Naive B cell (primary cell): ENCODE results near the gene PIP4K2A. TPM values are rescaled to one million over a fixed set of nuclear protein-coding genes. Genes with fewer than 3 reads are reported as not detected.

ENCODE experiments used
- ATAC-seq, 2 donors: fragments of 150-1000 bp; cut with Tn5 transposase; 2 replicates each; pipeline ENCODE4 v1.10.0; 2021; ENCODE audit warnings: low read depth in 2 of 2, mild to moderate bottlenecking in 2 of 2, moderate library complexity in 2 of 2
- DNase-seq: peaks from one replicate; pipeline ENCODE4 v3.0.0; 2022
- H3K27ac Mint-ChIP-seq, 6 donors: one replicate each; pipeline ENCODE4 v1.8.0; 2020 to 2022; ENCODE audit warnings: mild to moderate bottlenecking in 6 of 6, mixed read lengths in 6 of 6, moderate library complexity in 5 of 6, inconsistent platforms in 2 of 6
- H3K27me3 Mint-ChIP-seq, 3 donors: one replicate each; pipeline ENCODE4 v1.8.0; 2021 to 2022; ENCODE audit warnings: mixed read lengths in 3 of 3, mild to moderate bottlenecking in 1 of 3
- H3K36me3 Mint-ChIP-seq, 2 donors: one replicate each; pipeline ENCODE4 v1.8.0; 2020 to 2022; ENCODE audit warnings: mixed read lengths in 2 of 2, inconsistent platforms in 1 of 2, mild to moderate bottlenecking in 1 of 2
- H3K4me1 Mint-ChIP-seq, 3 donors: one replicate each; pipeline ENCODE4 v1.8.0; 2020 to 2022; ENCODE audit warnings: mixed read lengths in 3 of 3, inconsistent platforms in 1 of 3, mild to moderate bottlenecking in 1 of 3, moderate library complexity in 1 of 3
- H3K4me3 Mint-ChIP-seq, 8 donors: one replicate each; pipeline ENCODE4 v1.8.0; 2020 to 2022; ENCODE audit warnings: mild to moderate bottlenecking in 8 of 8, mixed read lengths in 8 of 8, moderate library complexity in 8 of 8, inconsistent platforms in 2 of 8
- H3K9me3 Mint-ChIP-seq, 7 donors: one replicate each; pipeline ENCODE4 v1.8.0; 2020 to 2022; ENCODE audit warnings: mixed read lengths in 7 of 7, mild to moderate bottlenecking in 5 of 7, inconsistent platforms in 2 of 7, moderate library complexity in 1 of 7
- polyA plus RNA-seq, 6 donors: library from polyadenylated mRNA; unstranded; fragments of 300-500 nt; fragmentation: Illumina TruSeq; gene quantifications; one replicate each; pipeline ENCODE4 v1.2.3, GENCODE V29; 2021; ENCODE audit warnings: low read depth in 6 of 6

Gene PIP4K2A
- polyA plus RNA-seq, 6 donors from 2014 or later = 16.8 to 45.7 (median 26.3) TPM

- Mint-ChIP-seq H3K27ac (peak overlapping the region in 1 of 6 donors; percentile 32), H3K9me3 (no peaks in the 10 kb centered on the region), H3K4me3 (no peak overlapping the region), H3K27me3 (no peaks in the 10 kb centered on the region), H3K4me1 (peaks cover 4 to 6% (median 5%) of the 10 kb centered on the region in 3 donors), H3K36me3 (no peaks in the 10 kb centered on the region)
- no peak for ATAC-seq
- no peak for DNase-seq
Observed at GRCh38 chr10:22554461-22555182, 159.8 kb downstream of the PIP4K2A start.

DNA sequence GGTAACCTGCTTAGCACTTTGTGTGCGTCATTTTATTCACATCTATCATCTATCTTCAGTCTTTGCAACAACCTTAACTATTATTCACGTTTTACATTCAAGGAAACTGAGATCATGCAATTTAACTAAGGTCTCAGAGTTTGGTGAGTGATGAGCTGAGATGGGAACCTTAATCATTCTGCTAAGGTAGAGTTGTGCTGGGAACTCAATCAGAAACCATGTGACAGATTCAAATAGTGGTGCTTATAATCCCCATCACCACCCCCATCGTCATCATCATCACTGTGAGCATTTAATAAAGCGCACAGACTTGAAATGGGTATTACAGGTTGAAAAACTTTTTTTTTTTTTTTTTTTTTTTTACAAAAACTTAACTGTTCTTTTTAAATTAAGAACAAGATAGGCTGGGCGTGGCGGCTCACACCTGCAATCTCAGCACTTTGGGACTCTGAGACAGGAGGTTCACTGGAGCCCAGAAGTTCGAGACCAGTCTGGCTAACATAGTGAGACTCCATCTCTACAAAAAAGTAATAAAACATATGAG lies 160.9 kb downstream of the PIP4K2A start:
- no peak overlapping the region for H3K4me3 Mint-ChIP-seq
- H3K27me3 Mint-ChIP-seq = no peaks in the 10 kb centered on the region
- H3K27ac Mint-ChIP-seq = peak overlapping the region in 1 of 6 donors; percentile 1
- peaks cover 4 to 6% (median 5%) of the 10 kb centered on the region in 3 donors for H3K4me1 Mint-ChIP-seq
- H3K36me3 Mint-ChIP-seq = no peaks in the 10 kb centered on the region
- no peaks in the 10 kb centered on the region for H3K9me3 Mint-ChIP-seq
- DNase-seq = no peak
- ATAC-seq = no peak

GRCh38 chr10:22552888-22553378 lies 161.4 kb downstream of the PIP4K2A start:
- no peak for ATAC-seq
- Mint-ChIP-seq H3K27ac (peak overlapping the region in 3 of 6 donors; percentile 44 to 74 (median 50)), H3K4me1 (peaks cover 4 to 6% (median 5%) of the 10 kb centered on the region in 3 donors)

GRCh38 chr10:22551681-22552365 lies 162.6 kb downstream of the PIP4K2A start:
- Mint-ChIP-seq H3K9me3 (no peaks in the 10 kb centered on the region), H3K36me3 (peaks cover 6 to 17% of the 10 kb centered on the region in 2 donors), H3K4me1 (peaks cover 4 to 6% (median 5%) of the 10 kb centered on the region in 3 donors), H3K4me3 (no peak overlapping the region), H3K27ac (peak overlapping the region in 3 of 6 donors; percentile 4 to 34 (median 33)), H3K27me3 (no peaks in the 10 kb centered on the region)
- no peak for ATAC-seq
- no peak for DNase-seq

More at GRCh38 chr10:22552888-22553378, 161.4 kb downstream of the PIP4K2A start:
- Mint-ChIP-seq H3K4me3 (no peak overlapping the region), H3K27me3 (no peaks in the 10 kb centered on the region), H3K9me3 (no peaks in the 10 kb centered on the region), H3K36me3 (peaks cover 0 to 6% of the 10 kb centered on the region in 2 donors)
- DNase-seq = no peak

GRCh38 chr10:22550732-22551131 lies 163.6 kb downstream of the PIP4K2A start:
- ATAC-seq (peak in 1 of 2 donors; percentile 72), DNase-seq (peak; percentile 60)
- Mint-ChIP-seq H3K9me3 (no peaks in the 10 kb centered on the region), H3K4me3 (no peak overlapping the region), H3K27me3 (no peaks in the 10 kb centered on the region), H3K36me3 (peaks cover 6 to 19% of the 10 kb centered on the region in 2 donors), H3K4me1 (peaks cover 4 to 6% (median 5%) of the 10 kb centered on the region in 3 donors), H3K27ac (no peak overlapping the region)

DNA sequence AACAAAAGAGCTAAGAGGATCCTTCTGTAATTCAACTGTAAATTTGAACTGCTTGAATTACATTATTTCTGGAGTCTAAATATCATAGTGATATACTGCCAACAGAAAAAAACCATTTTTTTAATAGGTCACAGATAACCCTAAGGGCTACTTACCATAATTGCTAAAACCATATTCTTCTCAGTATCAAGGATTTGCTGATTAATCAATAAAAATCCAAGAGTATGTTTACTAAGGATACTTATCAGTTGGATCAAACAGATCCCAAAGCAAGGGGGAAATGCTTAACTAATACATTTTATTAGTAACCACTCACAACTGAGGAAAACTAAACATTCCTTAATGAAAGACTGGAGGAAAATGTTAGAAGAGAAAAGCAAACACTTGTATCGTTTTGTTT lies 166.0 kb downstream of the PIP4K2A start:
- H3K4me3 Mint-ChIP-seq = no peak overlapping the region
- no peaks in the 10 kb centered on the region for H3K27me3 Mint-ChIP-seq
- H3K36me3 Mint-ChIP-seq = peaks cover 6 to 19% of the 10 kb centered on the region in 2 donors
- ATAC-seq = no peak
- H3K4me1 Mint-ChIP-seq = peaks cover 4 to 6% (median 5%) of the 10 kb centered on the region in 3 donors
- H3K9me3 Mint-ChIP-seq = no peaks in the 10 kb centered on the region
- H3K27ac Mint-ChIP-seq = no peak overlapping the region
- no peak for DNase-seq

GRCh38 chr10:22545643-22546042 lies 168.7 kb downstream of the PIP4K2A start:
- Mint-ChIP-seq H3K9me3 (no peaks in the 10 kb centered on the region), H3K36me3 (peaks cover 12 to 28% of the 10 kb centered on the region in 2 donors), H3K4me3 (no peak overlapping the region), H3K4me1 (peaks cover 0 to 3% (median 2%) of the 10 kb centered on the region in 3 donors), H3K27ac (peak overlapping the region in 2 of 6 donors; percentile 9 to 51), H3K27me3 (no peaks in the 10 kb centered on the region)
- ATAC-seq (no peak), DNase-seq (no peak)

- no peak for DNase-seq
- H3K27me3 Mint-ChIP-seq = no peaks in the 10 kb centered on the region
- peak overlapping the region in 4 of 6 donors; percentile 32 to 70 (median 45) for H3K27ac Mint-ChIP-seq
- H3K36me3 Mint-ChIP-seq = peaks cover 18 to 32% of the 10 kb centered on the region in 2 donors
- ATAC-seq = no peak
- no peaks in the 10 kb centered on the region for H3K9me3 Mint-ChIP-seq
- peaks cover 0 to 4% (median 0%) of the 10 kb centered on the region in 3 donors for H3K4me1 Mint-ChIP-seq
- H3K4me3 Mint-ChIP-seq = no peak overlapping the region
Observed at GRCh38 chr10:22544325-22545068, 169.9 kb downstream of the PIP4K2A start.

GRCh38 chr10:22542773-22543172 lies 171.6 kb downstream of the PIP4K2A start:
- H3K27ac Mint-ChIP-seq = peak overlapping the region in 1 of 6 donors; percentile 69
- peaks cover 0 to 4% (median 4%) of the 10 kb centered on the region in 3 donors for H3K4me1 Mint-ChIP-seq
- no peak overlapping the region for H3K4me3 Mint-ChIP-seq
- no peaks in the 10 kb centered on the region for H3K27me3 Mint-ChIP-seq
- ATAC-seq = no peak
- H3K36me3 Mint-ChIP-seq = peaks cover 31 to 33% of the 10 kb centered on the region in 2 donors
- no peaks in the 10 kb centered on the region for H3K9me3 Mint-ChIP-seq
- no peak for DNase-seq

DNA sequence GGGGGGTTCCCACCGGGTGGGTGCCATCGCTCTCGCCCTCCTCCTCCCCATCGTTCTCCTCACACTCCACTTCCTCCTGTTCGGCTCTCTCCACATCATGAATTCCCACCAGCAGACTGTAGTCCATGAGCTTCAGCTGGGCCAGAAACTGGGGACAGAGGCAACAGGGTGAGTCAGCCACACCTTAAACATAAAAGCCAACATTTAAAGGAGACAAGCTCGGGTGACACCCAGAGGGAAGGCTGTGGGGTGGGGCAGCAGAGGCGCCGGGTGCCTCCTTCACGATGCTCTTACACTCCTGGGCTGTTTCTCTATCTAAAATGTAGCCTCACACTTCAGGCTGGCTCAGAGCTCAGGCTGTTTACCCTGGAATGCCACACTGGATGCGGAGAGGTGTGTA lies 172.5 kb downstream of the PIP4K2A start:
- peaks cover 28 to 32% of the 10 kb centered on the region in 2 donors for H3K36me3 Mint-ChIP-seq
- H3K27ac Mint-ChIP-seq = peak overlapping the region in 1 of 6 donors; percentile 27
- H3K9me3 Mint-ChIP-seq = no peaks in the 10 kb centered on the region
- H3K4me1 Mint-ChIP-seq = peaks cover 0 to 4% (median 4%) of the 10 kb centered on the region in 3 donors
- H3K27me3 Mint-ChIP-seq = no peaks in the 10 kb centered on the region
- ATAC-seq (no peak), DNase-seq (no peak)
- no peak overlapping the region for H3K4me3 Mint-ChIP-seq

DNA sequence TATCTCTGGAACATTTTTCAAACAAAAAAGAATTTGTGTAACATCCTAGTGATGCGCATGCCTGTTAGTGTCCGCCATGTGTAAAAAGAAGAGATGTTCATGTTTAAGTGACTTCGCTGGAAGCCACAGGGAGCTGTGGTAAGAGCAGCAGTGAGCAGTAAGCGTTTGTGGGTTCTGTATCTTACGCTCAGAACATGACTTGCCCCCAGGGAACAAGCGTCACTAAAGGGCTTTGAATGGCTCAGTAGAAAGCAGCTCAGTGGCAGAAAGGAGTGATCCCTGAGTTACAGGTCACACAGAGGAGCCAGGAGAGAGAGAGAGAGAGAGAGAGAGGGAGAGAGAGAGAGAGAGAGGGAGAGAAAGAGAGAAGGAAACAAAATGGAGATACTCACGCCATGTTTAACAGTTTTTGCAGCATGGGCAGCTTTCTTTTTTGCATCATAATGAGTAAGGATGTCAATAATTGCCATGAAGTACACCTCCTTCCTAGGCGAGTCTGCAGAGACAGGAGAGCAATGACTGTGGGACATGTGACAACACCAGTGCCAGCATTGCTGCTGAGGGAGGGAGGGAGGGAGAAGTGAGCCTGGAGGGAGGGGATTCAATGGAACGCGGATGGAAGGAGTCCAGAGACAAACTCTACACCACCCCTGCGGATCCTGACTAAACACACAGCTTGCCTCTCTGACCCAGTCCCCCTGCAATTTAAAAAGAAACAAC lies 174.6 kb downstream of the PIP4K2A start:
- DNase-seq = no peak
- Mint-ChIP-seq H3K27me3 (no peaks in the 10 kb centered on the region), H3K4me1 (peaks cover 0 to 4% (median 4%) of the 10 kb centered on the region in 3 donors), H3K4me3 (no peak overlapping the region), H3K27ac (peak overlapping the region in 3 of 6 donors; percentile 21 to 64 (median 40)), H3K36me3 (peaks cover 41 to 46% of the 10 kb centered on the region in 2 donors), H3K9me3 (no peaks in the 10 kb centered on the region)
- no peak for ATAC-seq

GRCh38 chr10:22537810-22538209 lies 176.6 kb downstream of the PIP4K2A start:
- no peaks in the 10 kb centered on the region for H3K9me3 Mint-ChIP-seq
- DNase-seq (no peak), ATAC-seq (no peak)
- H3K4me3 Mint-ChIP-seq = no peak overlapping the region
- H3K36me3 Mint-ChIP-seq = peaks cover 39 to 52% of the 10 kb centered on the region in 2 donors
- no peaks in the 10 kb centered on the region for H3K27me3 Mint-ChIP-seq
- peaks cover 0 to 4% (median 4%) of the 10 kb centered on the region in 3 donors for H3K4me1 Mint-ChIP-seq
- H3K27ac Mint-ChIP-seq = no peak overlapping the region
